AG04449 (cell line): Measurements from ENCODE around the gene CCDC6.
"Not testable (repeated sequence)": the region's sequence is repeated elsewhere in the genome, so short reads cannot be mapped to it uniquely, and the experiment has no call there.

Experiments used
- CTCF ChIA-PET: fragments of 350-600 bp; formaldehyde crosslinking; extraction: SDS; loops from one replicate; lab custom pipeline; 2021; ENCODE audit warnings: antibody characterized with exemption; lab: Yijun Ruan, JAX
- POLR2A ChIA-PET: fragments of 400-600, 350-600 bp; formaldehyde crosslinking; extraction: SDS; loops from one replicate; lab custom pipeline; 2020; ENCODE audit warnings: antibody characterized with exemption, inconsistent platforms; lab: Yijun Ruan, JAX
- DNase-seq: peaks from one replicate; pipeline ENCODE4 v3.0.0-alpha.2; 2010; ENCODE audit warnings: low read depth, low spot score
- H3K4me3 ChIP-seq: 2 replicates; pipeline ENCODE4 v1.5.1; 2011; ENCODE audit warnings: low read depth, mild to moderate bottlenecking, control low read depth, low read length
- TF ChIP-seq, protein P1 (sequence below): IDR thresholded peaks from one replicate; pipeline ENCODE4 v1.5.1; 2011; ENCODE audit warnings: mild to moderate bottlenecking, moderate library complexity, low read length, control low read depth, inconsistent platforms; ENCODE audit not compliant: insufficient read depth; ENCODE audit errors: missing control alignments

CCDC6 gene

DNA sequence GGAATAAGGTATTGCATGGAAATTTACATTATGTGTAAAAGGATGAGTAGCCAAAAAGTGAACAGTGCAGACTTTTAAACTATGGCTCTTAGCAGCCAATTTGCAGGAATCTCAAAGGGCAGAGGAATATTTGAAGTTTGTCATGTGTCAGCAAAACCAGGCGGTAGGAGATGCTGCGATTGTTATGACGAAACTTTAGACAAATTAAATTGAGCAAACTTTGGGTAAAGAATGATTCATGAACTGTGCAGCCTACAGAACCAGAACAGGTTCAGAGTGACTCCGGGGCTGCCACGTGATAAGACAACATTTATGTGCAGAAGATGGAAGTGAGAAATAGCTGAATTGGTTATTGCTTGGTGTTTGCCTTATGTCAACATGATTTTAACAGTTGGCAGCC lies 39.2 kb upstream of the CCDC6 start:
- TF ChIP-seq, protein P1, sequence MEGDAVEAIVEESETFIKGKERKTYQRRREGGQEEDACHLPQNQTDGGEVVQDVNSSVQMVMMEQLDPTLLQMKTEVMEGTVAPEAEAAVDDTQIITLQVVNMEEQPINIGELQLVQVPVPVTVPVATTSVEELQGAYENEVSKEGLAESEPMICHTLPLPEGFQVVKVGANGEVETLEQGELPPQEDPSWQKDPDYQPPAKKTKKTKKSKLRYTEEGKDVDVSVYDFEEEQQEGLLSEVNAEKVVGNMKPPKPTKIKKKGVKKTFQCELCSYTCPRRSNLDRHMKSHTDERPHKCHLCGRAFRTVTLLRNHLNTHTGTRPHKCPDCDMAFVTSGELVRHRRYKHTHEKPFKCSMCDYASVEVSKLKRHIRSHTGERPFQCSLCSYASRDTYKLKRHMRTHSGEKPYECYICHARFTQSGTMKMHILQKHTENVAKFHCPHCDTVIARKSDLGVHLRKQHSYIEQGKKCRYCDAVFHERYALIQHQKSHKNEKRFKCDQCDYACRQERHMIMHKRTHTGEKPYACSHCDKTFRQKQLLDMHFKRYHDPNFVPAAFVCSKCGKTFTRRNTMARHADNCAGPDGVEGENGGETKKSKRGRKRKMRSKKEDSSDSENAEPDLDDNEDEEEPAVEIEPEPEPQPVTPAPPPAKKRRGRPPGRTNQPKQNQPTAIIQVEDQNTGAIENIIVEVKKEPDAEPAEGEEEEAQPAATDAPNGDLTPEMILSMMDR: no peak
- ChIA-PET POLR2A (no interaction called here), CTCF (no interaction called here)
- DNase-seq: no peak
- H3K4me3 ChIP-seq: no peak overlapping the region

DNA sequence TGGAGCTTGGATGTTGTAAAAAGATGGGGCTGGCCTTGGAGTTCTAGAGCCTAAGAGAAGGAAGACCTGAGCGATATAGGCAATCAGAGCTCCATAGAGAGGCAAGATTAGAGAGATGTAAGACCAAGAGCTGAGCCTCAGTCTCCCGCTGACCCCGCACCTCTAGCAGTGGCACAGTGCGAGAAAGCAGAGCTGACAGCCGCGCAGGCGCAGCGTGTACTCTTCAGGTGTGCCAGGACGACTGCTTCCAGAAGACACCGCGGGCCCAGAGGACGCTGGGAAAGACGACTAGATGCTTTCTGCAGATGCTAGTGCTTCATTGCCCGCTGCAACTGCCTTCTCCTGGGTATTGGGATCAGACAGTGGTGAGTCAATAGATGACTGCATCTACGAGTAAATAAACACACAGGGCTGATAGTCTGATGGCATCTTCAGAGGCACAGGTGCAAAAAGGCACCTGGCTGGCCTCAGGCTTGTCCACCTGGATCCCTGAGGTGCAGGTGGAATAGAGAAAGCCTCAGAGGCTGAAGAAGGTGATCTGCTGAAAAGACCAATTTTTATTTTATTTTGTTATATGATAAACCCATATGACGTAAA lies 38.1 kb upstream of the CCDC6 start:
- no peak overlapping the region for H3K4me3 ChIP-seq
- TF ChIP-seq, protein P1: no peak
- no peak for DNase-seq
- POLR2A ChIA-PET: no interaction called here
- CTCF ChIA-PET: no interaction called here

DNA sequence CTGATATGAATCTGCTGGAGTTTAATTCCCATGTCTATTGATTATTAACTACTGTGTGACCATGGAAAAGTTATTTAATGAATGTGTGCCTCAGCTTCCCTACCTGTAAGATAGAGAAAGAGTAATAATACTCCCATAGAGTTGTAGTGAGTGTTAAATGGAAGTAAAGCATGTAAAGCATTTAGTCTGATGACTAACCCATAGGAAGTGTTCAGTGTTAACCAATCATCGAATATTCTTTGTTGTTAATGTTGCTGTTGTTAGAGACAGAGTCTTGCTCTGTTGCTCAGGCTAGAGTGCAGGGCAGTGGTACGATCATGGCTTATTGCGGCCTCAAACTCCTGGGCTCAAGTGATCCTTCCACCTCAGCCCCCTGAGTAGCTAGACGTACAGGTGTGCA lies 36.2 kb upstream of the CCDC6 start:
- ChIA-PET CTCF (no interaction called here), POLR2A (no interaction called here)
- no peak for DNase-seq
- TF ChIP-seq, protein P1: no peak
- H3K4me3 ChIP-seq: no peak overlapping the region

DNA sequence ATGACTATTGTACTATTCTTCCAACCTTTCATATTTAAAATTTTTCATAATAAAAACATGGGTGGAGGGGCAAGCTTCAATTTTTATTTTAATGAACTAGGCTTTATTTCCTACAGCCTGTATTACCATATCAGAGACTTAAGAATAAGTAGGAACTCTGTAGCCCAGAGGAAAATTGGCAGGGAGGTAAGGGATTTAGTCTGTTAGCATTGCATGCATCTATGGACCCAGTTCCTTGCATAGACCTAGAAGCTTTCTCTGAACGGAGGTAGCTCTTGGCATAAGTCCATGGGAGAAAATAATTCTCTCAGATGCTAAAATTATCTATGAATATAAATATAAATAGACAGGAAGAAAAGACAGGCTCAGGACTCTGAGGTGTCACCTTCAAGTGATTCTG lies 31.4 kb upstream of the CCDC6 start:
- TF ChIP-seq, protein P1: no peak
- POLR2A ChIA-PET: no interaction called here
- CTCF ChIA-PET: no interaction called here
- H3K4me3 ChIP-seq: no peak overlapping the region
- DNase-seq: no peak

DNA sequence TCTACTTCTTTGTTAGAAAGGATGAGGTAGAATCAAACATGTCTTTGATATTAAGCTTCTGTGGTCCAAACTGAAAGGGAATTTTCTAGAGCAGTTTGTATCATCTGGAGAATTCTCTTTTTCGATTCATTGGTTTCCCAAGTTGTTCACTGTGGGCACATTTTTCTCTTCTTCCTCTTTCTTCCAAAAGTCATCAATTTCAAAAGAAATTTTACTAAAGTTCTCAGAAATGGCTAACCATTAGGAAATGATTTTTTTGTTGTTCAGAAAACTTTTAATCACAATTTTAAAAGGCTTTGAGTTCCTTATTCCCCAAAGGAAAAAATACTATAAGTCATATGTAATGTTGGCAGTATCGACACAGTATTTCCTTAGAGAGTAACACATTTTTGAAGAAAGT lies 28.3 kb upstream of the CCDC6 start:
- DNase-seq: no peak
- ChIA-PET POLR2A (no interaction called here), CTCF (no interaction called here)
- H3K4me3 ChIP-seq: no peak overlapping the region
- TF ChIP-seq, protein P1: no peak

DNA sequence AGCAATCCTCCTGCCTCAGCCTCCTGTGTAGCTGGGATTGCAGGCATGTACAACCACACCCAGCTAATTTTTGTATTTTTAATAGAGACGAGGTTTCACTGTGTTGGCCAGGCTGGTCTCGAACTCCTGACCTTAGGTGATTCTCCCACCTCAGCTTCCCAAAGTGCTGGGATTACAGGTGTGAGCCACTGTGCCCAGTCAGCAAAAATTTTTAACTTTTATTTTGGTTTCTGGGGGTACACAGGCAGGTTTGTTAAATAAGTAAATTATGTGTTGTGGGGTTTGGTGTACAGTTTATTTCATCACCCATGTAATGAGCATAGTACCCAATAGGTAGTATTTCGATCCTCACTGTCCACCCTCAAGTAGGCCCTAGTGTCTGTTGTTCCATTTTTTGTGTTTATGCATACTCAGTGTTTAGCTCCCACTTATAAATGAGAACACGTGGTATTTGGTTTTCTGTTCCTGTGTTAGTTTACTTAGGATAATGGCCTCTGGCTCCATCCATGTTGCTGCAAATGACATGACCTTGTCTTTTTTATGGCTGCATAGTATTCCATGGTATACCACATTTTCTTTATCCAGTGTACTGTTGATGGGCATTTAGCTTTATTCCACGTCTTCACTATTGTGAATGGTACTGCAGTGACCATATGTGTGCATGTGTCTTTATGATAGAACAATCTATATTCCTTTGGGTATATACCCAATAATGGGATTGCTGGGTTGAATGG lies 24.6 kb upstream of the CCDC6 start:
- H3K4me3 ChIP-seq, DNase-seq, POLR2A ChIA-PET, CTCF ChIA-PET: not testable (repeated sequence)

DNA sequence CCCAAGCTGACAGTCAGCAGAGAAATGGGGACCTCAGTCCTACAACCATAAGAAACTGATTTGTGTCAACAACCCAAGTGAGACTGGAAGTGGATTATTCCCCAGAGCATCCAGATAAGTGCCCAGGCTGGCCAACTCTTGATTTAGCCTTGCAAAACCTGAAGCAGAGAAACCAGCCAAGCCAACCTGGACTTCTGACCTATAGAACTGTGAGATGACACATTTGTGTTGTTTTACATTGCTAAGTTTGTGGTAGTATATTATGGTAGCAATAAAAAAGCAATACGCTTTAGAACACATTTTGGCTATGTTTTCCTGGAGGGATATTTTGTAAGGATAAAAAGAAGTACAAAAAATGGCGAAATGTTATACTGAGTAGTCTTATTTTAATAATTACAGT lies 19.7 kb upstream of the CCDC6 start:
- ChIA-PET POLR2A (no interaction called here), CTCF (no interaction called here)
- DNase-seq: no peak
- TF ChIP-seq, protein P1: no peak
- no peak overlapping the region for H3K4me3 ChIP-seq
